Pancreas (tissue), 10 donors: ENCODE results near the gene KLHL8. TPM values are rescaled to one million over a fixed set of nuclear protein-coding genes. Genes with fewer than 3 reads are reported as not detected.
"Not testable (repeated sequence)": the region's sequence is repeated elsewhere in the genome, so short reads cannot be mapped to it uniquely, and the experiment has no call there.

ENCODE experiments used
- ATAC-seq, 4 donors: fragments of 200-7000 bp; cut with Tn5 transposase; one replicate each; pipeline versions ENCODE4 v1.8.0 to v1.9.1; 2020; ENCODE audit warnings: mild to moderate bottlenecking in 4 of 4, moderate library complexity in 4 of 4
- DNase-seq, 6 donors: peaks; one replicate each; pipeline ENCODE4 v3.0.0-alpha.2; 2020
- FAIRE-seq: peaks from 2 replicates; lab custom pipeline; 2012; peaks lifted over from hg19 to GRCh38; lab: Jason Lieb, UNC
- H3K27ac ChIP-seq, 4 donors: fragments of 200-600 bp; sonication (generic); 1 replicate in 3 of 4; 2 replicates in 1 of 4; pipeline versions ENCODE4 v1.5.0 to v1.8.0; 2020
- H3K27me3 ChIP-seq, 4 donors: fragments of 200-600 bp; one replicate each; pipeline ENCODE4 v1.8.0; 2021
- H3K36me3 ChIP-seq, 3 donors: fragments of 200-600 bp; sonication (generic) in 1 of 3; one replicate each; pipeline versions ENCODE4 v1.5.0 to v1.8.0; 2020 to 2021
- H3K4me1 ChIP-seq, 3 donors: fragments of 200-600 bp; one replicate each; pipeline ENCODE4 v1.8.0; 2021
- H3K4me3 ChIP-seq, 4 donors: fragments of 200-600 bp; sonication (generic) in 2 of 4; one replicate each; pipeline versions ENCODE4 v1.5.0 to v1.8.0; 2020 to 2021
- H3K9me3 ChIP-seq, 4 donors: fragments of 200-600 bp; one replicate each; pipeline ENCODE4 v1.8.0; 2021
- CTCF ChIP-seq, 4 donors: fragments of 200-600 bp; sonication (generic) in 3 of 4; IDR thresholded peaks; one replicate each; pipeline versions ENCODE4 v1.5.0 to v1.8.0; 2021; ENCODE audit warnings: antibody characterized with exemption in 4 of 4
- WGBS, 2 donors: extraction: QIAGEN DNeasy Blood & Tissue Kit; methylation state at CpG; one replicate each; pipeline ENCODE4 v1.1.7; 2013; 5-methylcytosine and 5-hydroxymethylcytosine counted together
- intact Hi-C, 3 donors: fragments of 100-400 bp; cut with DNase I; formaldehyde crosslinking; loops; one replicate each; pipeline versions ENCODE4 v1.11.1 to v1.14.2; 2022
- polyA plus RNA-seq, 2 donors: library from polyadenylated mRNA; stranded (reverse); fragments of 200-250 nt; gene quantifications; one replicate each; pipeline ENCODE4 v1.2.3, GENCODE V29; 2013
- total RNA-seq, 6 donors: library from RNA; stranded (reverse); fragmentation: NEBNext Ultra II Directional in 4 of 6; extraction: Animal tissue kit (Norgen Biotek cat#: 25700) in 4 of 6; gene quantifications; one replicate each; pipeline versions ENCODE4 v1.2.1 to v1.2.4, GENCODE V29; 2021 to 2023
- donor health status: healthy with polysubstance abuse.
- donor health status: DM: no; HTN: no; CAD: no; lungs with moderate emphysema.
- donor health status: DM: no; HTN: no; CAD: no.
- donor health status: control.
- donor health status: control.
- donor health status: Bipolar disorder and iron deficiency.
- donor health status: DM: yes; HTN: yes; CAD: no.
- donor health status: DM: no; HTN: no; CAD: no.
- donor health status: DM: no; HTN: no; CAD: no.
- donor health status: DM: yes; HTN: yes; CAD: no.

KLHL8 gene
- total and polyA plus RNA-seq, 8 donors = 1.7 to 9.8 (median 5.5) TPM

DNA sequence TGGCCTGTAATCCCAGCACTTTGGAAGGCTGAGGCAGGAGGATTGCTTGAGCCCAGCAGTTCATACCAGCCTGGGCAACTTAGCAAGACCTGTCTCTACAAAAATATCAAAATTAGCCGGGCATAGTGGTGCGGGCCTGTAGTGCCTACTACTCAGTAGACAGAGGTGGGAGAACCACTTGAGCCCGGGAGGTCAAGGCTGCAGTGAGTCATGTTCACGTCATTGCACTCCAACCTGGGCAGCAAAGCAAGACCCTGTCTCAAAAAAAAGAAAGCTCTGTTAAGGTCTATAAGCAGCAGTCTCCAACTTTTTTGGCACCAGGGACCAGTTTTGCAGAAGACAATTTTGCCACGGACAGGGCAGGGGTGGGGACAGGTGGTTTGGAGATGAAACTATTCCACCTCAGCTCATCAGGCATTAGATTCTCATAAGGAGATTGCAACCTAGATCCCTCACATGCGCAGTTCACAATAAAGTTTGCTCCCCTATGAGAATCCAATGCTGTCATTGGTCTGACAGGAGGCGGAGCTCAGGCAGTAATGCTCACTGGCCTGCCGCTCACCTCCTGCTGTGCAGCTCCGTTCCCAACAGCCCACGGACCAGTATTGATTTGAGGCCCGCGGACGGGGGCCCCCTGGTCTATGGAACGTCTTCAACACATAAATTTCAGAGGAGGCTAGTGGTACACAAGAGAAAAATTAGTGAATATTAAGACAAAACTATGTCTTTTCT lies 67.9 kb downstream of the KLHL8 start:
- Histone ChIP-seq H3K27ac (no peak overlapping the region), H3K36me3 (no peaks in the 10 kb centered on the region), H3K9me3 (no peaks in the 10 kb centered on the region), H3K27me3 (no peaks in the 10 kb centered on the region), H3K4me1 (no peaks in the 10 kb centered on the region), H3K4me3 (no peak overlapping the region)
- TF ChIP-seq CTCF (IDR thresholded peaks at IDR 0.05) = no peak
- 40 to 44% methylated on average over 14 of the region's 14 CpGs for WGBS, 2 donors
- intact Hi-C loops = loop anchor here in 2 of 3 donors (5.0 to 10.0 kb wide), 2 partner anchors 80 to 82 kb away; no protein-coding TSS in a partner anchor
- no peak for FAIRE-seq
- ATAC-seq = peak in 3 of 4 donors; percentile 28 to 46 (median 35)
- DNase-seq = peak in 1 of 6 donors; percentile 18

- FAIRE-seq (peak; percentile 87), ATAC-seq (no peak), DNase-seq (no peak)
- 56 to 60% methylated on average over 1 of the region's 1 CpG for WGBS, 2 donors
- H3K9me3 ChIP-seq = no peaks in the 10 kb centered on the region
- TF ChIP-seq CTCF (IDR thresholded peaks at IDR 0.05) = no peak
- H3K27me3 ChIP-seq = no peaks in the 10 kb centered on the region
- H3K4me3 ChIP-seq = no peak overlapping the region
- H3K36me3 ChIP-seq = no peaks in the 10 kb centered on the region
- intact Hi-C loops = loop anchor here in 2 of 3 donors (5.0 to 10.0 kb wide), 2 partner anchors 81 to 83 kb away; no protein-coding TSS in a partner anchor
- no peak overlapping the region for H3K27ac ChIP-seq
- H3K4me1 ChIP-seq = no peaks in the 10 kb centered on the region
Observed at GRCh38 chr4:87151730-87152129, 68.7 kb downstream of the KLHL8 start.

DNA sequence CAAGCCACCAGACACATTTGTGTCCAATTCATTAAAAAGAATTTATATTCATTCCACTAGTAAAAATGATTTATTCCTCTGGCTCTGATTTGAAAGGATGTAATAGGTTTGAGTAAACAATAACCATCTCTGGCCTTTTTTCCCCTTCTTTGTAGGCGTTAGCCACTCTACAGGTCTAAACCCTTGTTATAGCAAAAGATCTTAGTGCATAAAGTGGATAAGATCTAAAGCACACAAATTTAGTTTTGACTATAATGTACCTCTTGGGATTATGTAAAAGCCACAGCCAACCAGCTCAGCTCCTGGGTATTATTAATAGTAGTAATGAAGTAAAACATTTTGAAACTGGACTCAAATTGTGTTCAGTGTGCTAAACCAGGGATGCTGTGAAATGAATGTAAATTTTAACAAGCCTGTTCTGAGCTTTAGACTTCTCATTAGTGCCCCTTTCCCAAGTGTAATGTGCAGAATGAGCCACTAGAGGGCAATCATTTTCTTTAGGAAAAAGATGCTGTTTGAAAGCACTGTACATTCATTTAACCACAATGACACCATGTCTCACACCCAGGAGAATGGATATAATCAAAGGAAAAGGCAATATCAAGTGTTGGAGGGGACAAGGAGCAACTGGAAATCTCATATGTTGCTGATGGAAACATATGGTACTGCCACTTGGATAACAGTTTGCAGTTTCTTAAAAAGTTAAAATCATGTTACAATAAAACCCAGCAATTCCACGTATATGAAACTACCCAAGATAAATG lies 69.7 kb downstream of the KLHL8 start:
- intact Hi-C loops = loop anchor here in 2 of 3 donors (5.0 to 10.0 kb wide), 2 partner anchors 82 to 84 kb away; no protein-coding TSS in a partner anchor
- FAIRE-seq = no peak
- Histone ChIP-seq H3K27me3 (no peaks in the 10 kb centered on the region), H3K4me3 (no peak overlapping the region), H3K36me3 (no peaks in the 10 kb centered on the region), H3K27ac (no peak overlapping the region), H3K9me3 (no peaks in the 10 kb centered on the region), H3K4me1 (no peaks in the 10 kb centered on the region)
- peak; percentile 82 to 90 (median 87) for TF ChIP-seq CTCF (IDR thresholded peaks at IDR 0.05)
- peak in 2 of 6 donors; percentile 29 to 53 for DNase-seq
- WGBS, 2 donors = 18 to 21% methylated on average over 2 of the region's 2 CpGs
- peak; percentile 70 to 95 (median 88) for ATAC-seq

DNA sequence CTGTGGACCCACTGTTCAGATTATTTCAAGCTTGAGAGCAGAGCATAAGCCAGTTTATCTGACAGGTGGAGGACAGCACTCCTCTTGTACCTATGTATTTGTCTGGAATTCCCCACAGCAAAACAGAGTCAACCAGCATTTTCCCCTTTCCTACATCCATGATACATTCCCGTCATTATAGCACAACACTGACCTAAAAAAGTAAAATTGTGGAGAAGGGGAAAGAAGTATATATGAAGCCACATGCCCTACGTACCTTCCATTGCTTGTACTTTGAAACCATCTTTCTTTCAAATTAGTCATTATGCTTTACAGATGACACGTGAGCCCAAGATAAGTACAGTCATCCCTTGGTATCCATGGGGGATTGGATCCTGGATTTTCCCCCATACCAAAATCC lies 73.3 kb downstream of the KLHL8 start:
- FAIRE-seq = no peak
- Histone ChIP-seq H3K36me3 (no peaks in the 10 kb centered on the region), H3K4me1 (no peaks in the 10 kb centered on the region), H3K27ac (no peak overlapping the region), H3K4me3 (no peak overlapping the region), H3K9me3 (no peaks in the 10 kb centered on the region), H3K27me3 (no peaks in the 10 kb centered on the region)
- 80 to 91% methylated on average over 3 of the region's 3 CpGs for WGBS, 2 donors
- no peak for ATAC-seq
- DNase-seq = no peak
- intact Hi-C loops = loop anchor here in 1 of 3 donors (10.0 kb wide), 1 partner anchor 88 kb away; no protein-coding TSS in a partner anchor
- no peak for TF ChIP-seq CTCF (IDR thresholded peaks at IDR 0.05)

GRCh38 chr4:87145934-87146333 lies 74.5 kb downstream of the KLHL8 start:
- intact Hi-C loops = loop anchor here in 1 of 3 donors (10.0 kb wide), 1 partner anchor 89 kb away; no protein-coding TSS in a partner anchor
- ATAC-seq, H3K36me3 ChIP-seq, FAIRE-seq, H3K4me1 ChIP-seq, DNase-seq, H3K27ac ChIP-seq, H3K4me3 ChIP-seq, H3K27me3 ChIP-seq, H3K9me3 ChIP-seq: not testable (repeated sequence)
- 97 to 98% methylated on average over 6 of the region's 6 CpGs for WGBS, 2 donors
